Peyer's patch (tissue), 4 donors: ENCODE data around the gene PDE3A. TPM values are rescaled to one million over a fixed set of nuclear protein-coding genes. Genes with fewer than 3 reads are reported as not detected.

Source experiments
- DNase-seq, 3 donors: peaks; one replicate each; pipeline ENCODE4 v3.0.0-alpha.2; 2017 to 2019
- H3K27ac ChIP-seq, 4 donors: fragments of 200-600 bp; sonication (generic); one replicate each; pipeline ENCODE4 v1.5.1; 2016 to 2019
- H3K27me3 ChIP-seq, 2 donors: fragments of 200-600 bp; sonication (generic); one replicate each; pipeline ENCODE4 v1.5.1; 2019
- H3K36me3 ChIP-seq, 3 donors: fragments of 200-600 bp; sonication (generic); one replicate each; pipeline ENCODE4 v1.5.1; 2016 to 2019
- H3K4me1 ChIP-seq, 4 donors: fragments of 200-600 bp; sonication (generic); one replicate each; pipeline ENCODE4 v1.5.1; 2016 to 2019
- H3K4me3 ChIP-seq, 4 donors: fragments of 200-600 bp; sonication (generic); 1 replicate in 3 of 4; 2 replicates in 1 of 4; pipeline ENCODE4 v1.5.1; 2016 to 2019; ENCODE audit warnings: mild to moderate bottlenecking in 1 of 4
- H3K9me3 ChIP-seq, 4 donors: fragments of 200-600 bp; sonication (generic); one replicate each; pipeline ENCODE4 v1.5.1; 2016 to 2019; ENCODE audit warnings: mild to moderate bottlenecking in 1 of 4
- POLR2A ChIP-seq, 2 donors: fragments of 450-650 bp; IDR thresholded peaks; one replicate each; pipeline ENCODE4 v1.5.1; 2017; ENCODE audit warnings: antibody characterized with exemption in 2 of 2, mild to moderate bottlenecking in 2 of 2, moderate library complexity in 2 of 2
- total RNA-seq, 4 donors: library from RNA; depleted of rRNA; stranded (reverse); fragments of >200 nt; gene quantifications; one replicate each; pipeline ENCODE4 v1.1.0, GENCODE V29; 2016
- TF ChIP-seq, protein P1 (sequence below), 6 experiments: fragments of 450-650 bp in 4 of 6; fragments of 200-600 bp in 2 of 6; sonication (generic) in 1 of 6; IDR thresholded peaks; one replicate each; pipeline ENCODE4 v1.5.1; 2017 to 2019; ENCODE audit warnings: antibody characterized with exemption in 6 of 6, mild to moderate bottlenecking in 3 of 6, moderate library complexity in 1 of 6

PDE3A gene
- total RNA-seq, 4 donors from 2014 or later, result 17.3 to 144 (median 120) TPM

- no peak overlapping the region for H3K27ac ChIP-seq
- H3K9me3 ChIP-seq, result no peaks in the 10 kb centered on the region
- DNase-seq, result no peak
These were observed 6.9 kb upstream of the PDE3A start for GRCh38 chr12:20361416-20361815.

DNA sequence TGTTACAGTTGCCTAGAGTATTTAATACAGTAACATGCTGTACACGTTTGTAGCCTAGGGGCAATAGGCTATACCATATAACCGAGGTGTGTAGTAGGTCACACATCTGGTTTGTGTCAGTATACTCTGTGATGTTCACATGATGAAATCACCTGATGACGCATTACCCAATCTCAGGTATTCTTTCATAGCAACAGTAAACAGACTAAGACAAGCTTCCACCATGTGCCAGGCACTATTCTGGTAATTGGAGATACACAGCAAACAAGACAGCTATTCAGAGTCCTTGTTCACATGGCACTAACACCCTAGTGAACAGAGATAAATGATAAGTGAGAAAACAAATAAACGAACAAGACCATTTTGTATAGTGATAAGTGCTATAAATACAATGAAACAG is 3.8 kb upstream of the PDE3A start:
- DNase-seq, result no peak
- Histone ChIP-seq H3K27me3 (no peaks in the 10 kb centered on the region), H3K9me3 (no peaks in the 10 kb centered on the region), H3K36me3 (no peaks in the 10 kb centered on the region), H3K27ac (no peak overlapping the region), H3K4me1 (no peaks in the 10 kb centered on the region), H3K4me3 (no peak overlapping the region)
- TF ChIP-seq POLR2A (IDR thresholded peaks at IDR 0.05), result no peak
- TF ChIP-seq, protein P1, sequence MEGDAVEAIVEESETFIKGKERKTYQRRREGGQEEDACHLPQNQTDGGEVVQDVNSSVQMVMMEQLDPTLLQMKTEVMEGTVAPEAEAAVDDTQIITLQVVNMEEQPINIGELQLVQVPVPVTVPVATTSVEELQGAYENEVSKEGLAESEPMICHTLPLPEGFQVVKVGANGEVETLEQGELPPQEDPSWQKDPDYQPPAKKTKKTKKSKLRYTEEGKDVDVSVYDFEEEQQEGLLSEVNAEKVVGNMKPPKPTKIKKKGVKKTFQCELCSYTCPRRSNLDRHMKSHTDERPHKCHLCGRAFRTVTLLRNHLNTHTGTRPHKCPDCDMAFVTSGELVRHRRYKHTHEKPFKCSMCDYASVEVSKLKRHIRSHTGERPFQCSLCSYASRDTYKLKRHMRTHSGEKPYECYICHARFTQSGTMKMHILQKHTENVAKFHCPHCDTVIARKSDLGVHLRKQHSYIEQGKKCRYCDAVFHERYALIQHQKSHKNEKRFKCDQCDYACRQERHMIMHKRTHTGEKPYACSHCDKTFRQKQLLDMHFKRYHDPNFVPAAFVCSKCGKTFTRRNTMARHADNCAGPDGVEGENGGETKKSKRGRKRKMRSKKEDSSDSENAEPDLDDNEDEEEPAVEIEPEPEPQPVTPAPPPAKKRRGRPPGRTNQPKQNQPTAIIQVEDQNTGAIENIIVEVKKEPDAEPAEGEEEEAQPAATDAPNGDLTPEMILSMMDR (IDR thresholded peaks at IDR 0.05), result no peak

More at GRCh38 chr12:20361416-20361815, 6.9 kb upstream of the PDE3A start:
- no peak overlapping the region for H3K4me3 ChIP-seq
- H3K27me3 ChIP-seq, result no peaks in the 10 kb centered on the region
- no peak for TF ChIP-seq POLR2A (IDR thresholded peaks at IDR 0.05)
- TF ChIP-seq, protein P1 (IDR thresholded peaks at IDR 0.05), result no peak
- H3K36me3 ChIP-seq, result no peaks in the 10 kb centered on the region
- H3K4me1 ChIP-seq, result no peaks in the 10 kb centered on the region

DNA sequence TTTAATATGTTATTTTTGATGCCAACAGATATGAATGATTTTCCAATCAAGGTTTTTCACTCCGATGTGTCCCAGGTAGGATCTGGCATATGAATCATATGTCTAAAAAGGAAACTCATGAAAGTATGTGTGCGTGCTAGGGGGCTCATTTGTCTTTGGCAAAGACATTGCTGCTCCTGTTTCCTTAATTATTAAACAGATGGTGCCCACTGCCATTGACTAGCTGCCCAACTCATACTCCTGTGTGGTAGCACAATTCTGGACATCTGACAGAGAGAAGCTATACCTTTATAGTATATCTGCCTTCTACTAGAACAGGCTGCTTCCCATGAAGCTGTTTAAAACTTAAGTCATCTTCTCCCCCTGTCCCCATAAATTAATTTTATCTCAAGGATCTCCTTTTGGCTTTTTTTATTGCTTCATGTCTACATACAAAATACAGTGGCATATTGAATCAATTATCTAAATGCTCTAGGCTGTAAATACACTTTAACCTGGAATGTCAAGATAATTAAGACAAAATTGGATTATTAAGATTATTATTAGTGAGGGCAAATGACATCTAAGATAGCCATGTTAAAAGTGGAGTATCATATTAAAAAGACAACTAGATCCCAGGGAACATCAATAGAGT is 1.4 kb upstream of the PDE3A start:
- no peak for TF ChIP-seq POLR2A (IDR thresholded peaks at IDR 0.05)
- TF ChIP-seq, protein P1 (IDR thresholded peaks at IDR 0.05), result no peak
- no peak for DNase-seq
- Histone ChIP-seq H3K27ac (no peak overlapping the region), H3K36me3 (no peaks in the 10 kb centered on the region), H3K27me3 (no peaks in the 10 kb centered on the region), H3K4me3 (no peak overlapping the region), H3K4me1 (no peaks in the 10 kb centered on the region), H3K9me3 (no peaks in the 10 kb centered on the region)

- H3K27ac ChIP-seq, result peak overlapping the region; percentile 64 to 92 (median 77)
- peak overlapping the region in 3 of 4 donors; percentile 50 to 69 (median 66) for H3K4me3 ChIP-seq
- no peak for DNase-seq
- no peaks in the 10 kb centered on the region for H3K27me3 ChIP-seq
- H3K36me3 ChIP-seq, result no peaks in the 10 kb centered on the region
- no peak for TF ChIP-seq POLR2A (IDR thresholded peaks at IDR 0.05)
- TF ChIP-seq, protein P1 (IDR thresholded peaks at IDR 0.05), result no peak
- no peaks in the 10 kb centered on the region for H3K9me3 ChIP-seq
- H3K4me1 ChIP-seq, result no peaks in the 10 kb centered on the region
These were observed 689 bp upstream of the PDE3A start for GRCh38 chr12:20367583-20368113.

DNA sequence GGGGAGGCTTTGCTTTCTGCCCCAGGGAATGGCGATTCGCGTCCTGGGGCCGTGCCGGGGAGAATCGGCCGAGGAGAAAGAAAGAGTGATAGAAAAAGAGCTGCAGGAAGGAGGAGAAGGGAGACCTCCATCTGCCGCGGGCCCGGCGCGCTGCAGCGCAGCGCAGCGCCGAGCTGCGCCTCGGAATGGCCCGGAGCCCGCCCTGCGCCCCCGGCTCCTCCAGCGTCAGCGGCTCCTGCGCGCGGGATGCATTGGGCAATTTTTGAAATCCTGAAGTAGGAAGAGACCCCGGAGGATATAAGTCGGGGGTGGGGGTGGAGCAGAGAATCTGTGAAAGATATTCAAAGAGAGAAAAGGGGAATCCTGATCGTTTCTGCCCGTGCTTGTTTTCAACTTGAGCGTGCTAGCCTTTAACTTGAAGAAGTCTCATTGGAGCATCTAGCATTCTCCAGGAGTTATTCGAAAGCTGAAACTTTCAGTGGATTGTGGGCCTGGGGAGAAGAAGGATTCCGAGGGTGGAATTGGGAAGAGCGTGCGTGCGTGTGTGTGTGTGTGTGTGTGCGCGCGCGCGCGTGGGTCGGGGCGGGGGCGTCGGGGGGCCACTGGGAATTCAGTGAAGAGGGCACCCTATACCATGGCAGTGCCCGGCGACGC is 441 bp downstream of the PDE3A start:
- no peak for TF ChIP-seq POLR2A (IDR thresholded peaks at IDR 0.05)
- TF ChIP-seq, protein P1 (IDR thresholded peaks at IDR 0.05), result no peak
- no peaks in the 10 kb centered on the region for H3K27me3 ChIP-seq
- DNase-seq, result peak in 2 of 3 donors; percentile 49 to 61
- peaks cover 0 to 3% (median 0%) of the 10 kb centered on the region in 4 donors for H3K4me1 ChIP-seq
- H3K36me3 ChIP-seq, result no peaks in the 10 kb centered on the region
- peak overlapping the region; percentile 34 to 69 (median 58) for H3K4me3 ChIP-seq
- no peaks in the 10 kb centered on the region for H3K9me3 ChIP-seq
- peak overlapping the region; percentile 64 to 92 (median 77) for H3K27ac ChIP-seq
